AG04450 (cell line): ENCODE results near the gene ULK4. TPM values are rescaled to one million over a fixed set of nuclear protein-coding genes. Genes with fewer than 3 reads are reported as not detected.
"Not testable (repeated sequence)": the region's sequence is repeated elsewhere in the genome, so short reads cannot be mapped to it uniquely, and the experiment has no call there.

ENCODE experiments used
- CTCF ChIA-PET: fragments of 300-600, 350-600 bp; formaldehyde crosslinking; extraction: SDS; loops from one replicate; lab custom pipeline; 2022; ENCODE audit warnings: antibody characterized with exemption, inconsistent platforms; lab: Charles Lee
- POLR2A ChIA-PET: fragments of 350-600 bp; formaldehyde crosslinking; extraction: SDS; loops from one replicate; lab custom pipeline; 2021; ENCODE audit warnings: antibody characterized with exemption, inconsistent platforms; lab: Yijun Ruan, JAX
- DNase-seq: peaks from one replicate; pipeline ENCODE4 v3.0.0-alpha.2; 2011; ENCODE audit warnings: low read depth, low spot score
- H3K27ac ChIP-seq: one replicate; pipeline ENCODE4 v1.5.1; 2012; ENCODE audit warnings: low read depth, low read length, control low read depth
- H3K27me3 ChIP-seq: one replicate; pipeline ENCODE4 v1.6.0; 2012; ENCODE audit warnings: low read length; ENCODE audit not compliant: control insufficient read depth, insufficient read depth
- H3K4me3 ChIP-seq: 2 replicates; pipeline ENCODE4 v1.5.1; 2011; ENCODE audit warnings: mild to moderate bottlenecking, low read depth, low read length, control low read depth
- H3K9me3 ChIP-seq: 2 replicates; pipeline ENCODE4 v1.5.1; 2012; ENCODE audit warnings: low read length; ENCODE audit not compliant: control insufficient read depth, insufficient read depth
- CTCF ChIP-seq: IDR thresholded peaks from 2 replicates; pipeline ENCODE4 v1.5.1; 2011; ENCODE audit warnings: low read depth, low read length, control low read depth, inconsistent platforms
- polyA plus RNA-seq: library from polyadenylated mRNA; depleted of rRNA; stranded (reverse); fragments of >200 nt; gene quantifications from 2 replicates; pipeline ENCODE4 v1.2.3, GENCODE V29; 2011

ULK4 gene
- polyA plus RNA-seq, 1 experiment, result 3.7 TPM

GRCh38 chr3:41845826-41846225, 116.1 kb downstream of the ULK4 start:
- CTCF ChIA-PET, result no interaction called here
- POLR2A ChIA-PET, result no interaction called here

GRCh38 chr3:41844256-41844655, 117.6 kb downstream of the ULK4 start:
- H3K4me3 ChIP-seq, H3K27ac ChIP-seq, H3K27me3 ChIP-seq, DNase-seq, POLR2A ChIA-PET: not testable (repeated sequence)
- CTCF ChIA-PET, result interaction anchor here (0.6 kb wide), 1 partner anchor 13 kb away, joined by 5 read pairs; no protein-coding TSS in a partner anchor
- peaks cover 16% of the 10 kb centered on the region; the same call in 1 of the 2 replicates for H3K9me3 ChIP-seq

More at GRCh38 chr3:41845826-41846225, 116.1 kb downstream of the ULK4 start:
- H3K9me3 ChIP-seq, result peaks cover 11% of the 10 kb centered on the region; the same call in 1 of the 2 replicates
- no peak overlapping the region for H3K4me3 ChIP-seq
- no peaks in the 10 kb centered on the region for H3K27me3 ChIP-seq
- H3K27ac ChIP-seq, result no peak overlapping the region
- no peak for TF ChIP-seq CTCF
- no peak for DNase-seq

- peaks cover 16% of the 10 kb centered on the region; the same call in 1 of the 2 replicates for H3K9me3 ChIP-seq
- DNase-seq, CTCF ChIA-PET, POLR2A ChIA-PET, H3K27ac ChIP-seq, H3K27me3 ChIP-seq, H3K4me3 ChIP-seq: not testable (repeated sequence)
Measured at GRCh38 chr3:41840936-41841668, 120.8 kb downstream of the ULK4 start.

- H3K27me3 ChIP-seq, result no peaks in the 10 kb centered on the region
- H3K4me3 ChIP-seq, result no peak overlapping the region
- ChIA-PET POLR2A (no interaction called here), CTCF (no interaction called here)
- TF ChIP-seq CTCF, result no peak
- H3K9me3 ChIP-seq, result peaks cover 11% of the 10 kb centered on the region; the same call in 1 of the 2 replicates
- no peak overlapping the region for H3K27ac ChIP-seq
- no peak for DNase-seq
Measured at GRCh38 chr3:41836360-41837134, 125.4 kb downstream of the ULK4 start.

GRCh38 chr3:41833628-41834027, 128.3 kb downstream of the ULK4 start:
- no peak for TF ChIP-seq CTCF
- Histone ChIP-seq H3K27ac (no peak overlapping the region), H3K4me3 (no peak overlapping the region), H3K27me3 (no peaks in the 10 kb centered on the region), H3K9me3 (no peaks in the 10 kb centered on the region)
- ChIA-PET CTCF (interaction anchor here (0.7 kb wide), 1 partner anchor 1128 kb away, joined by 6 read pairs; no protein-coding TSS in a partner anchor), POLR2A (no interaction called here)
- DNase-seq, result no peak

- DNase-seq, result no peak
- ChIA-PET POLR2A (no interaction called here), CTCF (no interaction called here)
- H3K27me3 ChIP-seq, result no peaks in the 10 kb centered on the region
- no peak for TF ChIP-seq CTCF
- no peak overlapping the region for H3K27ac ChIP-seq
- no peak overlapping the region for H3K4me3 ChIP-seq
- H3K9me3 ChIP-seq, result no peaks in the 10 kb centered on the region
Measured at GRCh38 chr3:41819236-41819635, 142.7 kb downstream of the ULK4 start.
